Activated CD8-positive, alpha-beta memory T cell treated with anti-CD3 and anti-CD28 coated beads, Interleukin-2, amount 10 ng/mL, durations not matched to agents 7 days and 5 days (primary cell): ENCODE measurements around the gene ETFB. TPM values are rescaled to one million over a fixed set of nuclear protein-coding genes. Genes with fewer than 3 reads are reported as not detected.

ENCODE experiments used
- ATAC-seq: fragments of 150-1000 bp; cut with Tn5 transposase; one replicate; pipeline ENCODE4 v1.10.0; 2021; ENCODE audit warnings: moderate library complexity
- CTCF ChIA-PET: fragments of 350-600 bp; sonication (Branson Sonifier 250); formaldehyde crosslinking; loops from one replicate; lab custom pipeline; 2021; ENCODE audit warnings: antibody characterized with exemption; lab: Charles Lee
- DNase-seq: peaks from one replicate; pipeline ENCODE4 v3.0.0-alpha.2; 2020
- H3K27ac Mint-ChIP-seq: one replicate; pipeline ENCODE4 v1.8.0; 2021; ENCODE audit warnings: mild to moderate bottlenecking, mixed read lengths
- H3K27me3 Mint-ChIP-seq: one replicate; pipeline ENCODE4 v1.8.0; 2021; ENCODE audit warnings: mixed read lengths
- H3K36me3 Mint-ChIP-seq: one replicate; pipeline ENCODE4 v1.8.0; 2021; ENCODE audit warnings: mild to moderate bottlenecking, mixed read lengths
- H3K4me1 Mint-ChIP-seq: one replicate; pipeline ENCODE4 v1.8.0; 2021; ENCODE audit warnings: mixed read lengths
- H3K4me3 Mint-ChIP-seq: one replicate; pipeline ENCODE4 v1.8.0; 2021; ENCODE audit warnings: mild to moderate bottlenecking, moderate library complexity, mixed read lengths
- H3K9me3 Mint-ChIP-seq: one replicate; pipeline ENCODE4 v1.8.0; 2022; ENCODE audit warnings: low read depth, mixed read lengths
- total RNA-seq, 2 experiments: library from RNA; stranded (reverse); gene quantifications; one replicate each; pipeline ENCODE4 v1.2.3, GENCODE V29; 2021

ETFB gene
- total RNA-seq, 2 experiments from 2014 or later: 121 to 123 TPM

- DNase-seq: no peak
- H3K27me3 Mint-ChIP-seq: no peaks in the 10 kb centered on the region
- H3K27ac Mint-ChIP-seq: peak overlapping the region; percentile 98
- no peaks in the 10 kb centered on the region for H3K9me3 Mint-ChIP-seq
- CTCF ChIA-PET: interaction anchor here (0.6 to 7.9 kb wide), 8 partner anchors 18 to 819 kb away, joined by 3 to 97 read pairs (median 6); no protein-coding TSS in a partner anchor
- ATAC-seq: no peak
- H3K36me3 Mint-ChIP-seq: peaks cover 31% of the 10 kb centered on the region
- peaks cover 45% of the 10 kb centered on the region for H3K4me1 Mint-ChIP-seq
- peak overlapping the region; percentile 97 for H3K4me3 Mint-ChIP-seq
Observed at GRCh38 chr19:51370230-51370629, 4.0 kb upstream of the ETFB start.

- H3K4me1 Mint-ChIP-seq: peaks cover 43% of the 10 kb centered on the region
- CTCF ChIA-PET: interaction anchor here (0.6 to 7.9 kb wide), 8 partner anchors 9 to 269 kb away, joined by 3 to 97 read pairs (median 4); no protein-coding TSS in a partner anchor
- ATAC-seq (peak; percentile 0), DNase-seq (peak; percentile 79)
- peak within 1 kb of the TSS; percentile 97 for H3K4me3 Mint-ChIP-seq
- H3K9me3 Mint-ChIP-seq: no peaks in the 10 kb centered on the region
- no peaks in the 10 kb centered on the region for H3K27me3 Mint-ChIP-seq
- peaks cover 30% of the 10 kb centered on the region for H3K36me3 Mint-ChIP-seq
- H3K27ac Mint-ChIP-seq: peak within 1 kb of the TSS; percentile 98
Observed at GRCh38 chr19:51368366-51369282, 2.4 kb upstream of the ETFB start, which contains the start of gene CLDND2. Gene CLDND2, minus strand, starts transcription at chr19:51369003. Its CDS starts 426 bp downstream, at chr19:51368577.

- H3K4me1 Mint-ChIP-seq: peaks cover 42% of the 10 kb centered on the region
- peak; percentile 76 for ATAC-seq
- peak; percentile 100 for DNase-seq
- peak overlapping the region; percentile 97 for H3K4me3 Mint-ChIP-seq
- H3K9me3 Mint-ChIP-seq: no peaks in the 10 kb centered on the region
- no peaks in the 10 kb centered on the region for H3K27me3 Mint-ChIP-seq
- H3K36me3 Mint-ChIP-seq: peaks cover 32% of the 10 kb centered on the region
- CTCF ChIA-PET: interaction anchor here (0.6 to 7.9 kb wide), 10 partner anchors 8 to 270 kb away, joined by 3 to 97 read pairs (median 4); no protein-coding TSS in a partner anchor
- H3K27ac Mint-ChIP-seq: peak overlapping the region; percentile 98
Observed at GRCh38 chr19:51367565-51368365, 1.6 kb upstream of the ETFB start.

GRCh38 chr19:51367255-51367564, 1.0 kb upstream of the ETFB start:
- Mint-ChIP-seq H3K27me3 (no peaks in the 10 kb centered on the region), H3K36me3 (peaks cover 30% of the 10 kb centered on the region), H3K4me1 (peaks cover 46% of the 10 kb centered on the region), H3K27ac (peak overlapping the region; percentile 98), H3K4me3 (peak overlapping the region; percentile 97), H3K9me3 (no peaks in the 10 kb centered on the region)
- CTCF ChIA-PET: interaction anchor here (0.7 to 7.9 kb wide), 6 partner anchors 9 to 72 kb away, joined by 3 to 97 read pairs (median 4); no protein-coding TSS in a partner anchor
- ATAC-seq (no peak), DNase-seq (no peak)

DNA sequence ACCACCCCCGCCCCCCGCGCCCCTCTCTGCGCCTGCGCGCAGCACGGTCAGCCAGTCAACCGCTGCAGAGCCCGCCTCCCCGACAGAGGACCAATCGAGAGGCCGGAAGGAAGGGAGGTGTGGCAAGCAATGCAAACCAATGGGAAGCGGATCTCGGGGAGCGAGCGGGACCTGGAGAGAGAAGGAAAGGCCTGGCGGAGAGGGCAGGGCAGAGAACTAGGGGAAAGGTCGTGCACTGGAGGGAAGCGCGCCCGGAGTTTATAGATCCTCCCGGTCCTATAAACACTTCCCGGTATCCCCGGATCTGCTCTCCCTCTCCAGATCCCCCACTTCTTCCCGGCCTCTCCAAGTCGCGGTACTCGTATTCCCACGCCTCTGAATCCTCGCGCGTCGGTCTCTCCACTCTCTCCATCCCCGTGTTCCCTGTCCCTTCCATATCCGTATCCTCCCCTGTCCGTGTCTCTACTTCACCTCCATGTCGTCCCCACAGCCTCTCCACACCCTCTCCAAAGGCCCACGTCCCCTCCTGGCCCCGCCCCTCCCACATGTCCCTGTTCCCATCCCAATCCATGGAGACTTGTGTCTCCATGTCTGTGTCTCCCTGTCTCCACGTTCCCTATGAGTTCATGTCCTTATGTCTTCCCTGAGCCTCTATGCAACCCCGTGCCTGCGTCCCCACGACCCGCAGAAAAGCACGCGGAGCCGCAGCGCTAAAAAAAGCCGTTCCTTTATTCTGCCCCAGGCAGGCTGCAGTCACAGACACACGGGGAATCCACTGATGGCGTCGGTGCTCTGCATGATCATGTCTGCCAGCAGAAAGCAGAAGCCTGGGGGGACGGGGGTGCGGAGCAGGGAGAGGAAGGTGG, 434 bp upstream of the ETFB start:
- peaks cover 26% of the 10 kb centered on the region for H3K36me3 Mint-ChIP-seq
- H3K9me3 Mint-ChIP-seq: no peaks in the 10 kb centered on the region
- CTCF ChIA-PET: interaction anchor here (0.9 to 7.9 kb wide), 8 partner anchors 12 to 75 kb away, joined by 3 to 97 read pairs (median 4); no protein-coding TSS in a partner anchor
- peak; percentile 98 for DNase-seq
- peaks cover 51% of the 10 kb centered on the region for H3K4me1 Mint-ChIP-seq
- H3K4me3 Mint-ChIP-seq: peak overlapping the region; percentile 97
- peak; percentile 57 for ATAC-seq
- H3K27me3 Mint-ChIP-seq: no peaks in the 10 kb centered on the region
- H3K27ac Mint-ChIP-seq: peak overlapping the region; percentile 98

DNA sequence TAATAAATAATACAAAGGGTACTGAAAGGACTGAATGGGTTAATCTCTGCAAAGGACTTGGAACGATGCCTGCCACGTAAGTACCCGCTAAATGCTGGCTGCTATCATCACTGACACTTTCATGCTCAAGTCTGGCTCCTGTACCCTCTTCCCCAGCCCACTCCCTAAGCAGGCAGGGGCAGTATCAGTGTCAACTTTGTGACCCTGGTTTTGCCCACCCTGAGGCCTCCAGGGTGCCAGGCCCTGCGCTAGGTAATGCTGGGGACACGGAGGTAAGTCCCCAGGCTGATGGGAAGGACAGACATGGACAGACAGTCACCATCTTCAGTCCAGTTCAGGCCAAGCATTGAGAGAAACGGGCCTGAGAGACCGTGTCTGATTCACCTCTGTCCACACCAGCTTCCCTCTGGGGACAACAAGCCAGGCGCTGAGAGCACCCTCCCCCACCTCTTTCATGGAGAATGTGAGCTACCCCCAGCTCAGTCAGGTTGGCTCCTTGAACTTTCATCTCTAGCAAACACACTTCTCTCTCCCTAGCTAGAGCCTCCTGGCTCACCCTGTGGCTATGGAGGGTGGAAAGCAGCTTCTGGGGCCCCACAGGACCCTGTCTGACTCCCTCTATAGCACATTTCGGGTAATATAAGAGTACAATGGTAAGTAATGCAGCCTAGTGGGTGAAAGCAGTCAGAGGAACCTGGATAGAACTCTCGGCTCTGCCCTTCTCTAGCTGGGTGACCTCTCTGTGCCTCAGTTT, 800 bp downstream of the ETFB start:
- Mint-ChIP-seq H3K4me1 (peaks cover 58% of the 10 kb centered on the region), H3K9me3 (no peaks in the 10 kb centered on the region), H3K36me3 (peaks cover 14% of the 10 kb centered on the region), H3K4me3 (peak overlapping the region; percentile 97), H3K27ac (peak overlapping the region; percentile 98), H3K27me3 (no peaks in the 10 kb centered on the region)
- CTCF ChIA-PET: interaction anchor here (0.7 to 1.9 kb wide), 8 partner anchors 9 to 76 kb away, joined by 3 to 14 read pairs (median 4); no protein-coding TSS in a partner anchor
- ATAC-seq: no peak
- peak; percentile 51 for DNase-seq

- Mint-ChIP-seq H3K9me3 (no peaks in the 10 kb centered on the region), H3K4me1 (peaks cover 58% of the 10 kb centered on the region)
Observed at GRCh38 chr19:51364200-51365106, 1.7 kb downstream of the ETFB start.

DNA sequence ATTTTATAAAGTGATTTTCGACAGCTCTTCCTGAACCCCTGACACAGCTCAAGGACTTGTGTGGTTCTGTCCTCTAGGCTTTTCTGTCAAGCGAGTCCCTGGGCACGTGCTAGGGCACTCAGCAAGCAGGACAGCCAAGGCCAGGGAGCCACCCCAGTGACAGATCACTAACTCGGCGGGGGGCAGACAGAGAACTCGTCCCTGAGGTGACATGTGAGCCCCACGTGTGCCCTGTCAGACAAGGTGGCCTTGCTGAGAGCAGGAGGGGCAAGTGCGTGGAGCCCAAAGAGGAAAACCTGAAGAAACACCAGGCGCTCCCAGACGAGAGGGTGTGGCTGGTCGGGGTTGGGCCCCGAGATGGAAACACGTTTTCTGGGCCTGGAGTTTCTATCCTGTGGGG, 4.9 kb downstream of the ETFB start:
- H3K27me3 Mint-ChIP-seq: no peaks in the 10 kb centered on the region
- no peaks in the 10 kb centered on the region for H3K9me3 Mint-ChIP-seq
- CTCF ChIA-PET: interaction anchor here (0.7 to 2.7 kb wide), 5 partner anchors 33 to 201 kb away, joined by 3 to 7 read pairs (median 3); no protein-coding TSS in a partner anchor
- ATAC-seq (no peak), DNase-seq (no peak)
- H3K4me3 Mint-ChIP-seq: no peak overlapping the region
- no peak overlapping the region for H3K27ac Mint-ChIP-seq
- H3K36me3 Mint-ChIP-seq: peaks cover 15% of the 10 kb centered on the region
- peaks cover 54% of the 10 kb centered on the region for H3K4me1 Mint-ChIP-seq

More at GRCh38 chr19:51364200-51365106, 1.7 kb downstream of the ETFB start:
- no peaks in the 10 kb centered on the region for H3K27me3 Mint-ChIP-seq
- ATAC-seq: no peak
- peak overlapping the region; percentile 38 for H3K4me3 Mint-ChIP-seq
- peak overlapping the region; percentile 41 for H3K27ac Mint-ChIP-seq
- CTCF ChIA-PET: interaction anchor here (0.8 to 1.9 kb wide), 2 partner anchors 25 to 60 kb away, joined by 3 to 14 read pairs; no protein-coding TSS in a partner anchor
- peaks cover 11% of the 10 kb centered on the region for H3K36me3 Mint-ChIP-seq
- no peak for DNase-seq

GRCh38 chr19:51359294-51359693, 6.9 kb downstream of the ETFB start:
- CTCF ChIA-PET: interaction anchor here (0.7 to 1.6 kb wide), 5 partner anchors 9 to 156 kb away, joined by 3 to 4 read pairs (median 3); partner anchors contain the start of gene CLDND2
- DNase-seq: no peak
- H3K27ac Mint-ChIP-seq: no peak overlapping the region
- H3K36me3 Mint-ChIP-seq: peaks cover 18% of the 10 kb centered on the region
- H3K4me3 Mint-ChIP-seq: no peak overlapping the region
- H3K9me3 Mint-ChIP-seq: no peaks in the 10 kb centered on the region
- peaks cover 51% of the 10 kb centered on the region for H3K4me1 Mint-ChIP-seq
- ATAC-seq: no peak
- H3K27me3 Mint-ChIP-seq: no peaks in the 10 kb centered on the region

DNA sequence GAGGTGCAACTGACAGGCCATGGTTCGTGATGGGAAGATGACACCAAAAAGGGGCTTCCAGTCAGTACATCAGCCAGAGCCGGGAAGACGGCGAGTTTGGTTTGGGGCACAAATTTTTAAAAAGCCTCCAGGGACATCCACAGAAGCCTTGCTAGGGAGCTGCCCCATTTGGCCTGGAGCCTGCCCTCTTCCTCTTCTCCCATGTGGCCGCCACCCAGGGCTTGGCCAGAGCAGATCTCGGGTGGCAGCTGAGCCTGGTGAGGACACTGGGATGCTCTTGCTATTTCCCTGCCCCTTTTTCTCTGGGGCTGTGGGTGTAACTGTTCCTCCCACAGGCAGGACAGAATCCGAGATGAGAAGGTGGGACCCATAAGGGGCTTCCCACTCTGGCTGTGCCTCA, 8.2 kb downstream of the ETFB start:
- DNase-seq: no peak
- H3K4me3 Mint-ChIP-seq: no peak overlapping the region
- no peaks in the 10 kb centered on the region for H3K27me3 Mint-ChIP-seq
- H3K4me1 Mint-ChIP-seq: peaks cover 39% of the 10 kb centered on the region
- no peak for ATAC-seq
- H3K36me3 Mint-ChIP-seq: peaks cover 17% of the 10 kb centered on the region
- no peak overlapping the region for H3K27ac Mint-ChIP-seq
- no peaks in the 10 kb centered on the region for H3K9me3 Mint-ChIP-seq
- CTCF ChIA-PET: interaction anchor here (0.6 to 1.5 kb wide), 3 partner anchors 10 to 56 kb away, joined by 3 to 4 read pairs (median 4); no protein-coding TSS in a partner anchor
